HepG2 (cell line): Measurements from ENCODE around the gene PMFBP1. TPM values are rescaled to one million over a fixed set of nuclear protein-coding genes. Genes with fewer than 3 reads are reported as not detected.
A peak's percentile ranks its signal among the peaks of the same experiment; 100 is the strongest.

Source experiments
- POGZ ChIP-seq: sonication (generic); formaldehyde crosslinking; IDR thresholded peaks from 2 replicates; pipeline ENCODE4 v1.4.0; 2020; ENCODE audit warnings: mild to moderate bottlenecking, missing genetic modification reagents
- SAP130 ChIP-seq: IDR thresholded peaks from 2 replicates; pipeline ENCODE4 v1.6.1; 2016; ENCODE audit warnings: low read depth
- WIZ ChIP-seq: sonication (generic); formaldehyde crosslinking; IDR thresholded peaks from 2 replicates; pipeline ENCODE4 v1.5.1; 2020; ENCODE audit warnings: mild to moderate bottlenecking, missing genetic modification reagents
- ZBTB40 ChIP-seq, 2 experiments: fragments of 450-650 bp in 1 of 2; sonication (generic) in 1 of 2; formaldehyde crosslinking in 1 of 2; IDR thresholded peaks; 2 replicates each; pipeline versions ENCODE4 v1.6.1 to v1.8.0; 2016 to 2022; ENCODE audit warnings: antibody characterized with exemption in 1 of 2, mild to moderate bottlenecking in 1 of 2, missing genetic modification reagents in 1 of 2
- polyA plus RNA-seq, 8 experiments: library from polyadenylated mRNA; depleted of rRNA in 3 of 8; stranded (reverse) in 7 of 8; unstranded in 1 of 8; fragments of >200 nt; fragmentation: Illumina TruSeq in 4 of 8; extraction: Trizol in 4 of 8; gene quantifications; 2 replicates each; pipeline versions ENCODE4 v1.2.1 to v1.2.3, GENCODE V29; 2011 to 2016; ENCODE audit warnings: low read depth in 4 of 8, missing spikeins in 1 of 8, mixed read lengths in 1 of 8; ENCODE audit not compliant: insufficient read depth in 1 of 8
- total RNA-seq, 5 experiments: library from RNA; depleted of rRNA; stranded (reverse); fragments of >200 nt; fragmentation: Illumina TruSeq; extraction: Trizol; gene quantifications; 2 replicates each; pipeline ENCODE4 v1.2.3, GENCODE V29; 2016; ENCODE audit warnings: low read depth in 1 of 5
- TF ChIP-seq, protein P1 (sequence below): sonication (generic); formaldehyde crosslinking; IDR thresholded peaks from 2 replicates; pipeline ENCODE4 v1.5.0; 2020; ENCODE audit warnings: mild to moderate bottlenecking, missing genetic modification reagents
- TF ChIP-seq, protein P2 (sequence below): sonication (generic); formaldehyde crosslinking; IDR thresholded peaks from 2 replicates; pipeline ENCODE4 v1.4.0; 2020; ENCODE audit warnings: missing genetic modification reagents
- TF ChIP-seq, protein P3 (sequence below), 2 experiments: sonication (generic) in 1 of 2; formaldehyde crosslinking in 1 of 2; IDR thresholded peaks; 2 replicates each; pipeline versions ENCODE4 v1.4.0 to v1.6.1; 2016 to 2020; ENCODE audit warnings: borderline replicate concordance in 1 of 2, low read depth in 1 of 2, mild to moderate bottlenecking in 1 of 2, missing genetic modification reagents in 1 of 2

The PMFBP1 gene
- total and polyA plus RNA-seq, 2 of the 13 experiments (the other 11 are each of a cell fraction or from before 2014, with no cell fraction given): 1.9 to 3.8 TPM

- TF ChIP-seq, protein P1, sequence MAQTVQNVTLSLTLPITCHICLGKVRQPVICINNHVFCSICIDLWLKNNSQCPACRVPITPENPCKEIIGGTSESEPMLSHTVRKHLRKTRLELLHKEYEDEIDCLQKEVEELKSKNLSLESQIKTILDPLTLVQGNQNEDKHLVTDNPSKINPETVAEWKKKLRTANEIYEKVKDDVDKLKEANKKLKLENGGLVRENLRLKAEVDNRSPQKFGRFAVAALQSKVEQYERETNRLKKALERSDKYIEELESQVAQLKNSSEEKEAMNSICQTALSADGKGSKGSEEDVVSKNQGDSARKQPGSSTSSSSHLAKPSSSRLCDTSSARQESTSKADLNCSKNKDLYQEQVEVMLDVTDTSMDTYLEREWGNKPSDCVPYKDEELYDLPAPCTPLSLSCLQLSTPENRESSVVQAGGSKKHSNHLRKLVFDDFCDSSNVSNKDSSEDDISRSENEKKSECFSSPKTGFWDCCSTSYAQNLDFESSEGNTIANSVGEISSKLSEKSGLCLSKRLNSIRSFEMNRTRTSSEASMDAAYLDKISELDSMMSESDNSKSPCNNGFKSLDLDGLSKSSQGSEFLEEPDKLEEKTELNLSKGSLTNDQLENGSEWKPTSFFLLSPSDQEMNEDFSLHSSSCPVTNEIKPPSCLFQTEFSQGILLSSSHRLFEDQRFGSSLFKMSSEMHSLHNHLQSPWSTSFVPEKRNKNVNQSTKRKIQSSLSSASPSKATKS (CRISPR knock-in tag): no peak
- TF ChIP-seq SAP130 (CRISPR knock-in tag): peak; percentile 37
- peak; percentile 86 for TF ChIP-seq WIZ (CRISPR knock-in tag)
- peak; percentile 78 for TF ChIP-seq POGZ (CRISPR knock-in tag)
- TF ChIP-seq, protein P2, sequence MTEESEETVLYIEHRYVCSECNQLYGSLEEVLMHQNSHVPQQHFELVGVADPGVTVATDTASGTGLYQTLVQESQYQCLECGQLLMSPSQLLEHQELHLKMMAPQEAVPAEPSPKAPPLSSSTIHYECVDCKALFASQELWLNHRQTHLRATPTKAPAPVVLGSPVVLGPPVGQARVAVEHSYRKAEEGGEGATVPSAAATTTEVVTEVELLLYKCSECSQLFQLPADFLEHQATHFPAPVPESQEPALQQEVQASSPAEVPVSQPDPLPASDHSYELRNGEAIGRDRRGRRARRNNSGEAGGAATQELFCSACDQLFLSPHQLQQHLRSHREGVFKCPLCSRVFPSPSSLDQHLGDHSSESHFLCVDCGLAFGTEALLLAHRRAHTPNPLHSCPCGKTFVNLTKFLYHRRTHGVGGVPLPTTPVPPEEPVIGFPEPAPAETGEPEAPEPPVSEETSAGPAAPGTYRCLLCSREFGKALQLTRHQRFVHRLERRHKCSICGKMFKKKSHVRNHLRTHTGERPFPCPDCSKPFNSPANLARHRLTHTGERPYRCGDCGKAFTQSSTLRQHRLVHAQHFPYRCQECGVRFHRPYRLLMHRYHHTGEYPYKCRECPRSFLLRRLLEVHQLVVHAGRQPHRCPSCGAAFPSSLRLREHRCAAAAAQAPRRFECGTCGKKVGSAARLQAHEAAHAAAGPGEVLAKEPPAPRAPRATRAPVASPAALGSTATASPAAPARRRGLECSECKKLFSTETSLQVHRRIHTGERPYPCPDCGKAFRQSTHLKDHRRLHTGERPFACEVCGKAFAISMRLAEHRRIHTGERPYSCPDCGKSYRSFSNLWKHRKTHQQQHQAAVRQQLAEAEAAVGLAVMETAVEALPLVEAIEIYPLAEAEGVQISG (CRISPR knock-in tag): peak; percentile 57
- TF ChIP-seq, protein P3, sequence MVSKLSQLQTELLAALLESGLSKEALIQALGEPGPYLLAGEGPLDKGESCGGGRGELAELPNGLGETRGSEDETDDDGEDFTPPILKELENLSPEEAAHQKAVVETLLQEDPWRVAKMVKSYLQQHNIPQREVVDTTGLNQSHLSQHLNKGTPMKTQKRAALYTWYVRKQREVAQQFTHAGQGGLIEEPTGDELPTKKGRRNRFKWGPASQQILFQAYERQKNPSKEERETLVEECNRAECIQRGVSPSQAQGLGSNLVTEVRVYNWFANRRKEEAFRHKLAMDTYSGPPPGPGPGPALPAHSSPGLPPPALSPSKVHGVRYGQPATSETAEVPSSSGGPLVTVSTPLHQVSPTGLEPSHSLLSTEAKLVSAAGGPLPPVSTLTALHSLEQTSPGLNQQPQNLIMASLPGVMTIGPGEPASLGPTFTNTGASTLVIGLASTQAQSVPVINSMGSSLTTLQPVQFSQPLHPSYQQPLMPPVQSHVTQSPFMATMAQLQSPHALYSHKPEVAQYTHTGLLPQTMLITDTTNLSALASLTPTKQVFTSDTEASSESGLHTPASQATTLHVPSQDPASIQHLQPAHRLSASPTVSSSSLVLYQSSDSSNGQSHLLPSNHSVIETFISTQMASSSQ (IDR thresholded peaks at IDR 0.05; ENCODE audit: low read depth): no peak
- TF ChIP-seq, protein P3 (CRISPR knock-in tag; IDR thresholded peaks at IDR 0.05; ENCODE audit: borderline replicate concordance): 0 out of 2 replicates have a peak, but pooled peaks have one; percentile 33
- TF ChIP-seq ZBTB40 (IDR thresholded peaks at IDR 0.05): no peak
- TF ChIP-seq ZBTB40 (CRISPR knock-in tag; IDR thresholded peaks at IDR 0.05): peak; percentile 48; the same call in 1 of the 2 replicates
These were observed 47.0 kb downstream of the PMFBP1 start (continued) for GRCh38 chr16:72124761-72125634.
